ENCODE results near the gene SNAPIN. TPM values are rescaled to one million over a fixed set of nuclear protein-coding genes. Genes with fewer than 3 reads are reported as not detected.
A peak's percentile ranks its signal among the peaks of the same experiment; 100 is the strongest.

Gene SNAPIN
- total RNA-seq, 1 experiment from 2014 or later: 82.0 TPM

- ChIA-PET POLR2A (ENCODE audit: unreplicated experiment) (no interaction called here), CTCF (interaction anchor here (0.6 kb wide), 1 partner anchor 64 kb away, joined by 7 read pairs; no protein-coding TSS in a partner anchor)
- no peak overlapping the region for H3K9ac ChIP-seq (ENCODE audit: low read length)
- no peaks in the 10 kb centered on the region for H4K20me1 ChIP-seq (ENCODE audit: low read length)
- H3K27ac ChIP-seq (ENCODE audit: low read length): no peak overlapping the region
- no peak overlapping the region for H3K4me2 ChIP-seq (ENCODE audit: low read length)
- H3K9me3 ChIP-seq (ENCODE audit: low read length): no peaks in the 10 kb centered on the region
- ATAC-seq (no peak), DNase-seq (no peak)
- no peak for TF ChIP-seq CTCF (conservative IDR thresholded peaks at IDR 0.05; ENCODE audit: low read depth, low read length)
- TF ChIP-seq EZH2phosphoT487 (IDR thresholded peaks at IDR 0.05; ENCODE audit: borderline replicate concordance, low read length): no peak
- no peak for TF ChIP-seq EZH2 (IDR thresholded peaks at IDR 0.05; ENCODE audit: low read length, unreplicated experiment)
- H3K27me3 ChIP-seq (ENCODE audit: low read length): no peaks in the 10 kb centered on the region
- BruUV-seq (replicated peaks): no TSS peak
- no peak overlapping the region for H2AFZ ChIP-seq (ENCODE audit: low read length)
- H3K4me1 ChIP-seq (ENCODE audit: insufficient read depth, low read length): peaks cover 34% of the 10 kb centered on the region
- intact Hi-C loops (cut with micrococcal nuclease): no loop called here
- no peaks in the 10 kb centered on the region for H3F3A ChIP-seq (ENCODE audit: low read length, unreplicated experiment)
- peaks cover 36% of the 10 kb centered on the region for H3K79me2 ChIP-seq (ENCODE audit: low read length)
- H3K36me3 ChIP-seq (ENCODE audit: low read depth, low read length): peaks cover 54% of the 10 kb centered on the region
- no peaks in the 10 kb centered on the region for H3K9me2 ChIP-seq (replicated peaks; ENCODE audit: low read length)
- H3K4me3 ChIP-seq (ENCODE audit: low read length): no peak overlapping the region
Observed at GRCh38 chr1:153623101-153623500, 35.4 kb upstream of the SNAPIN start.

- H3K4me1 ChIP-seq (ENCODE audit: insufficient read depth, low read length): peaks cover 33% of the 10 kb centered on the region
- POLR2A ChIA-PET (ENCODE audit: unreplicated experiment): no interaction called here
- H3K4me2 ChIP-seq (ENCODE audit: low read length): peak overlapping the region; percentile 96
- peaks cover 43% of the 10 kb centered on the region for H3K36me3 ChIP-seq (ENCODE audit: low read depth, low read length)
- H3K9me3 ChIP-seq (ENCODE audit: low read length): no peaks in the 10 kb centered on the region
- H3K79me2 ChIP-seq (ENCODE audit: low read length): peaks cover 36% of the 10 kb centered on the region
- no peaks in the 10 kb centered on the region for H4K20me1 ChIP-seq (ENCODE audit: low read length)
- H3K4me3 ChIP-seq (ENCODE audit: low read length): peak overlapping the region; percentile 84; the same call in 1 of the 2 replicates
- no TSS peak for BruUV-seq (replicated peaks)
- ATAC-seq (no peak), DNase-seq (no peak)
- H3K9ac ChIP-seq (ENCODE audit: low read length): no peak overlapping the region
- no peaks in the 10 kb centered on the region for H3K27me3 ChIP-seq (ENCODE audit: low read length)
- no peak for TF ChIP-seq CTCF (conservative IDR thresholded peaks at IDR 0.05; ENCODE audit: low read depth, low read length)
- no peak for TF ChIP-seq EZH2phosphoT487 (IDR thresholded peaks at IDR 0.05; ENCODE audit: borderline replicate concordance, low read length)
- no peak for TF ChIP-seq EZH2 (IDR thresholded peaks at IDR 0.05; ENCODE audit: low read length, unreplicated experiment)
- intact Hi-C loops (cut with micrococcal nuclease): no loop called here
- no peaks in the 10 kb centered on the region for H3K9me2 ChIP-seq (replicated peaks; ENCODE audit: low read length)
- no peak overlapping the region for H3K27ac ChIP-seq (ENCODE audit: low read length)
- no peak overlapping the region for H2AFZ ChIP-seq (ENCODE audit: low read length)
- H3F3A ChIP-seq (ENCODE audit: low read length, unreplicated experiment): no peaks in the 10 kb centered on the region
- CTCF ChIA-PET: interaction anchor here (0.6 kb wide), 1 partner anchor 272 kb away, joined by 3 read pairs; no protein-coding TSS in a partner anchor
Observed at GRCh38 chr1:153624965-153625611, 33.4 kb upstream of the SNAPIN start.

GRCh38 chr1:153626477-153626903 is 32.0 kb upstream of the SNAPIN start:
- H3K36me3 ChIP-seq (ENCODE audit: low read depth, low read length): peaks cover 33% of the 10 kb centered on the region
- peak overlapping the region; percentile 51; the same call in 1 of the 2 replicates for H2AFZ ChIP-seq (ENCODE audit: low read length)
- no peak for ATAC-seq
- H3K9me3 ChIP-seq (ENCODE audit: low read length): no peaks in the 10 kb centered on the region
- BruUV-seq (replicated peaks): no TSS peak
- intact Hi-C loops (cut with micrococcal nuclease): loop anchor here (2.0 kb wide), 1 partner anchor 14 kb away; the partner anchor contains the start of gene S100A16
- ChIA-PET POLR2A (ENCODE audit: unreplicated experiment) (interaction anchor here (0.7 to 1.6 kb wide), 6 partner anchors 8 to 93 kb away, joined by 3 to 25 read pairs (median 10); partner anchors contain the start of gene S100A16), CTCF (interaction anchor here (1.1 to 2.1 kb wide), 4 partner anchors 8 to 54 kb away, joined by 3 to 18 read pairs (median 14); partner anchors contain the start of gene S100A16)
- H3K9ac ChIP-seq (ENCODE audit: low read length): peak overlapping the region; percentile 88
- peak overlapping the region; percentile 96 for H3K4me2 ChIP-seq (ENCODE audit: low read length)
- peaks cover 36% of the 10 kb centered on the region for H3K79me2 ChIP-seq (ENCODE audit: low read length)
- no peak for TF ChIP-seq EZH2 (IDR thresholded peaks at IDR 0.05; ENCODE audit: low read length, unreplicated experiment)
- TF ChIP-seq CTCF (conservative IDR thresholded peaks at IDR 0.05; ENCODE audit: low read depth, low read length): no peak
- no peak for TF ChIP-seq EZH2phosphoT487 (IDR thresholded peaks at IDR 0.05; ENCODE audit: borderline replicate concordance, low read length)
- peak overlapping the region; percentile 84 for H3K4me3 ChIP-seq (ENCODE audit: low read length)
- no peaks in the 10 kb centered on the region for H3K9me2 ChIP-seq (replicated peaks; ENCODE audit: low read length)
- H3F3A ChIP-seq (ENCODE audit: low read length, unreplicated experiment): no peaks in the 10 kb centered on the region
- no peak for DNase-seq
- H4K20me1 ChIP-seq (ENCODE audit: low read length): no peaks in the 10 kb centered on the region
- no peaks in the 10 kb centered on the region for H3K27me3 ChIP-seq (ENCODE audit: low read length)
- peak overlapping the region; percentile 79 for H3K27ac ChIP-seq (ENCODE audit: low read length)
- H3K4me1 ChIP-seq (ENCODE audit: insufficient read depth, low read length): peaks cover 33% of the 10 kb centered on the region

All from PC-3 (cell line).